SK-N-SH (cell line): ENCODE data around the gene JMJD7. TPM values are rescaled to one million over a fixed set of nuclear protein-coding genes. Genes with fewer than 3 reads are reported as not detected.

Source experiments
- CTCF ChIA-PET: fragments of 300-600, 350-600 bp; formaldehyde crosslinking; extraction: SDS; loops from one replicate; lab custom pipeline; 2021; lab: Yijun Ruan, JAX
- POLR2A ChIA-PET: fragments of 350-600 bp; sonication (Branson Sonifier 250); formaldehyde crosslinking; extraction: SDS; loops from one replicate; lab custom pipeline; 2020; ENCODE audit warnings: antibody characterized with exemption, inconsistent platforms; lab: Yijun Ruan, JAX
- DNase-seq: peaks from one replicate; pipeline ENCODE4 v3.0.0; 2012
- H2AFZ ChIP-seq: fragments of 200-600 bp; sonication (generic); 2 replicates; pipeline ENCODE4 v1.8.1; 2016; ENCODE audit warnings: antibody characterized with exemption, mild to moderate bottlenecking, low read depth
- H3F3A ChIP-seq: fragments of 200-600 bp; sonication (generic); replicated peaks from 2 replicates; pipeline ENCODE3; 2016; ENCODE audit warnings: antibody characterized with exemption, mild to moderate bottlenecking; ENCODE audit not compliant: insufficient read depth
- H3K27ac ChIP-seq, 2 experiments: fragments of 200-500 bp in 1 of 2; fragments of 200-600 bp in 1 of 2; sonication (Bioruptor generic) in 1 of 2; sonication (generic), shearing (Covaris generic) in 1 of 2; 2 replicates each; pipeline versions ENCODE4 v1.5.1 to v1.6.1; 2014 to 2016; ENCODE audit warnings: low read depth in 2 of 2, inconsistent platforms in 1 of 2, low read length in 1 of 2, mild to moderate bottlenecking in 1 of 2, mixed read lengths in 1 of 2
- H3K27me3 ChIP-seq: fragments of 200-600 bp; sonication (generic), shearing (Covaris generic); 2 replicates; pipeline ENCODE4 v1.6.1; 2016; ENCODE audit warnings: mixed run types; ENCODE audit not compliant: insufficient read depth
- H3K36me3 ChIP-seq, 2 experiments: fragments of 200-500 bp in 1 of 2; fragments of 200-600 bp in 1 of 2; sonication (Bioruptor generic) in 1 of 2; sonication (generic) in 1 of 2; replicated peaks in 1 of 2; 2 replicates each; pipeline versions ENCODE3 to v1.5.1; 2014 to 2016; ENCODE audit warnings: low read length in 1 of 2, mild to moderate bottlenecking in 1 of 2; ENCODE audit not compliant: insufficient read depth in 2 of 2, control insufficient read depth in 1 of 2
- H3K4me1 ChIP-seq, 2 experiments: fragments of 200-500 bp in 1 of 2; fragments of 200-600 bp in 1 of 2; sonication (Bioruptor generic) in 1 of 2; sonication (generic), shearing (Covaris generic) in 1 of 2; 2 replicates each; pipeline versions ENCODE4 v1.5.1 to v1.6.1; 2014 to 2016; ENCODE audit warnings: low read depth in 1 of 2, low read length in 1 of 2, mixed run types in 1 of 2; ENCODE audit not compliant: insufficient read depth in 2 of 2, control insufficient read depth in 1 of 2
- H3K4me2 ChIP-seq: fragments of 200-600 bp; sonication (generic), shearing (Covaris generic); 2 replicates; pipeline ENCODE4 v1.6.1; 2017; ENCODE audit warnings: mixed run types
- H3K4me3 ChIP-seq, 2 experiments: fragments of 200-500 bp in 1 of 2; fragments of 200-600 bp in 1 of 2; sonication (Bioruptor generic) in 1 of 2; sonication (generic), shearing (Covaris generic) in 1 of 2; 2 replicates each; pipeline versions ENCODE4 v1.5.1 to v1.8.1; 2014 to 2016; ENCODE audit warnings: low read depth in 2 of 2, inconsistent platforms in 1 of 2, low read length in 1 of 2, mild to moderate bottlenecking in 1 of 2, mixed read lengths in 1 of 2, moderate library complexity in 1 of 2
- H3K79me2 ChIP-seq: fragments of 200-600 bp; sonication (generic); 2 replicates; pipeline ENCODE4 v1.8.1; 2017; ENCODE audit warnings: mild to moderate bottlenecking; ENCODE audit not compliant: insufficient read depth
- H3K9ac ChIP-seq: fragments of 200-600 bp; sonication (generic); 2 replicates; pipeline ENCODE4 v1.6.1; 2017; ENCODE audit warnings: mixed run types
- H3K9me2 ChIP-seq: fragments of 200-600 bp; sonication (generic); 2 replicates; pipeline ENCODE4 v1.6.1; 2017; ENCODE audit warnings: mixed run types
- H3K9me3 ChIP-seq: fragments of 200-600 bp; sonication (generic); 2 replicates; pipeline ENCODE4 v1.6.1; 2017; ENCODE audit warnings: mixed run types, mild to moderate bottlenecking, moderate library complexity
- H4K20me1 ChIP-seq: fragments of 200-600 bp; sonication (generic); 2 replicates; pipeline ENCODE4 v1.6.1; 2017; ENCODE audit warnings: mild to moderate bottlenecking, mixed run types; ENCODE audit not compliant: insufficient read depth
- CHD2 ChIP-seq: fragments of 150-350 bp; IDR thresholded peaks from 2 replicates; pipeline ENCODE4 v1.6.1; 2018; ENCODE audit warnings: low read length; ENCODE audit not compliant: partially characterized antibody
- EZH2phosphoT487 ChIP-seq: fragments of 200-600 bp; sonication (generic); IDR thresholded peaks from 2 replicates; pipeline ENCODE4 v1.6.1; 2017; ENCODE audit warnings: low read depth, mixed run types, mild to moderate bottlenecking, antibody characterized with exemption, moderate library complexity, borderline replicate concordance
- FOSL2 ChIP-seq: IDR thresholded peaks from 2 replicates; pipeline ENCODE4 v1.4.0; 2012; ENCODE audit warnings: low read depth, mild to moderate bottlenecking, moderate library complexity, borderline replicate concordance
- FOXJ3 ChIP-seq: sonication (generic); formaldehyde crosslinking; IDR thresholded peaks from 2 replicates; pipeline ENCODE4 v1.5.1; 2020; ENCODE audit warnings: mild to moderate bottlenecking, missing genetic modification reagents
- FOXM1 ChIP-seq: IDR thresholded peaks from 2 replicates; pipeline ENCODE4 v1.4.0; 2012; ENCODE audit warnings: low read depth, mild to moderate bottlenecking
- GABPA ChIP-seq: IDR thresholded peaks from 2 replicates; pipeline ENCODE4 v1.4.0; 2012; ENCODE audit warnings: low read depth, mild to moderate bottlenecking
- JUND ChIP-seq: IDR thresholded peaks from 2 replicates; pipeline ENCODE4 v1.4.0; 2012
- MAX ChIP-seq: IDR thresholded peaks from 2 replicates; pipeline ENCODE4 v1.4.0; 2012; ENCODE audit warnings: low read depth
- MEF2A ChIP-seq: IDR thresholded peaks from 2 replicates; pipeline ENCODE4 v1.4.0; 2012; ENCODE audit warnings: low read depth, borderline replicate concordance
- NFIC ChIP-seq: IDR thresholded peaks from 2 replicates; pipeline ENCODE4 v1.4.0; 2012; ENCODE audit warnings: borderline replicate concordance
- POLR2AphosphoS5 ChIP-seq: IDR thresholded peaks from 2 replicates; pipeline ENCODE4 v1.6.1; 2012; ENCODE audit warnings: low read depth, low read length
- RXRA ChIP-seq: IDR thresholded peaks from 2 replicates; pipeline ENCODE4 v1.4.0; 2012; ENCODE audit warnings: low read depth, mild to moderate bottlenecking, borderline replicate concordance
- SIN3A ChIP-seq: IDR thresholded peaks from 2 replicates; pipeline ENCODE4 v1.6.1; 2012; ENCODE audit warnings: low read depth, mild to moderate bottlenecking, low read length, moderate library complexity, borderline replicate concordance
- TAF1 ChIP-seq: IDR thresholded peaks from 2 replicates; pipeline ENCODE4 v1.6.1; 2012; ENCODE audit warnings: low read depth, mild to moderate bottlenecking, low read length, moderate library complexity, borderline replicate concordance
- TCF12 ChIP-seq: IDR thresholded peaks from 2 replicates; pipeline ENCODE4 v1.4.0; 2012
- WGBS: methylation state at CpG from one replicate; pipeline ENCODE4 v1.1.6; 2017; ENCODE audit warnings: low lambda C conversion rate; 5-methylcytosine and 5-hydroxymethylcytosine counted together
- polyA plus RNA-seq, 3 experiments: library from polyadenylated mRNA; depleted of rRNA; stranded (reverse); fragments of >200 nt; gene quantifications; 2 replicates each; pipeline ENCODE4 v1.2.3, GENCODE V29; 2012
- TF ChIP-seq, protein P1 (sequence below): fragments of 200-600 bp; sonication (generic); IDR thresholded peaks from 2 replicates; pipeline ENCODE4 v1.6.1; 2017; ENCODE audit warnings: antibody characterized with exemption, mild to moderate bottlenecking, moderate library complexity

JMJD7 gene
- polyA plus RNA-seq, 1 of the 3 experiments (the other 2 are of a cell fraction) = 6.5 TPM

GRCh38 chr15:41836713-41837454 lies 9.0 kb downstream of the JMJD7 start (continued):
- no peak for TF ChIP-seq SIN3A
- TF ChIP-seq MAX = no peak
- TF ChIP-seq FOXJ3 (CRISPR knock-in tag) = no peak
- no peak for TF ChIP-seq GABPA
- TF ChIP-seq TCF12 = no peak
- TF ChIP-seq EZH2phosphoT487 = no peak
- no peak for TF ChIP-seq CHD2
- no peak for TF ChIP-seq NFIC
- no peak for TF ChIP-seq JUND
- TF ChIP-seq POLR2AphosphoS5 = no peak

DNA sequence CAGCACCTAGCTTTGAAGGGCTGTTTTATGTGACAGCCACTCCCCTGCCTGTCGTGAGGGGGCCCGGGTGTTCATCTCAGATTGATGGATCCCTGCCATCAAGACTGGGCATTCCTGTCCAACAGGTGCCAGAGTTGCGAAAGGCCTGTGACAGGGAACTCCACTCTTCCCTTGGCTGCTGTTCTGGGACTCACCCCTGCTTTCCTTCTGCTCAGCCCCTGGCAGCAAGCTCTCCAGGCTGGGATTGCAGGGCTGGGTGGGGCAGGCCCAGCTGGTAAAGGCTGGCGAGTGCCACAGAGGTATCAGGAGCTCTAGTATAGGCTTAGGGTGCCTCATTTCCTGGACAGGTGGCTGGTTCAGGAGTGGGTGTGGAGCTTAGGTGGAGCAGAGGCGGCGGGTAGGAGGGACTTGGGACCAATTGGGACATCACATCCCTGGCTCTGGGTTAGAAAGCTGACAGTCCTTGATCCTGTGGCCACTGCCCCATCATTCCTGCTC lies 10.6 kb downstream of the JMJD7 start, which contains the start of gene PLA2G4B:
PLA2G4B (plus strand) TSS at position 448 of the 498 bp plus-strand sequence. CDS start 67 bp downstream, outside the sequence.
- no peak within 1 kb of the TSS; a peak in 1 of 4 replicates for H3K27ac ChIP-seq
- no peaks in the 10 kb centered on the region for H3K79me2 ChIP-seq
- H3K9ac ChIP-seq = no peak within 1 kb of the TSS
- 85% methylated on average over 4 of the region's 6 CpGs for WGBS
- no peak for DNase-seq
- no peaks in the 10 kb centered on the region for H3K9me3 ChIP-seq
- peaks cover 0 to 3% of the 10 kb centered on the region in 2 experiments for H3K36me3 ChIP-seq
- no peak within 1 kb of the TSS for H3K4me2 ChIP-seq
- TF ChIP-seq MEF2A (no peak), TAF1 (no peak), RXRA (no peak), FOXM1 (no peak), FOSL2 (no peak)
- TF ChIP-seq, protein P1, sequence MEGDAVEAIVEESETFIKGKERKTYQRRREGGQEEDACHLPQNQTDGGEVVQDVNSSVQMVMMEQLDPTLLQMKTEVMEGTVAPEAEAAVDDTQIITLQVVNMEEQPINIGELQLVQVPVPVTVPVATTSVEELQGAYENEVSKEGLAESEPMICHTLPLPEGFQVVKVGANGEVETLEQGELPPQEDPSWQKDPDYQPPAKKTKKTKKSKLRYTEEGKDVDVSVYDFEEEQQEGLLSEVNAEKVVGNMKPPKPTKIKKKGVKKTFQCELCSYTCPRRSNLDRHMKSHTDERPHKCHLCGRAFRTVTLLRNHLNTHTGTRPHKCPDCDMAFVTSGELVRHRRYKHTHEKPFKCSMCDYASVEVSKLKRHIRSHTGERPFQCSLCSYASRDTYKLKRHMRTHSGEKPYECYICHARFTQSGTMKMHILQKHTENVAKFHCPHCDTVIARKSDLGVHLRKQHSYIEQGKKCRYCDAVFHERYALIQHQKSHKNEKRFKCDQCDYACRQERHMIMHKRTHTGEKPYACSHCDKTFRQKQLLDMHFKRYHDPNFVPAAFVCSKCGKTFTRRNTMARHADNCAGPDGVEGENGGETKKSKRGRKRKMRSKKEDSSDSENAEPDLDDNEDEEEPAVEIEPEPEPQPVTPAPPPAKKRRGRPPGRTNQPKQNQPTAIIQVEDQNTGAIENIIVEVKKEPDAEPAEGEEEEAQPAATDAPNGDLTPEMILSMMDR = no peak
- peaks cover 3 to 15% of the 10 kb centered on the region in 2 experiments; a peak in 2 of 4 replicates for H3K4me1 ChIP-seq
- H3K4me3 ChIP-seq = no peak within 1 kb of the TSS
- H3K9me2 ChIP-seq = no peaks in the 10 kb centered on the region
- H3F3A ChIP-seq = no peaks in the 10 kb centered on the region
- no peaks in the 10 kb centered on the region for H4K20me1 ChIP-seq
- H3K27me3 ChIP-seq = no peaks in the 10 kb centered on the region
- CTCF ChIA-PET = interaction anchor here (0.9 to 1.5 kb wide), 2 partner anchors 12 to 66 kb away, joined by 5 read pairs; no protein-coding TSS in a partner anchor
- H2AFZ ChIP-seq = no peak within 1 kb of the TSS
- POLR2A ChIA-PET = no interaction called here
